Posterior cingulate gyrus (tissue), 11 donors: Measurements from ENCODE around the gene PDPR.
"Not testable (repeated sequence)": the region's sequence is repeated elsewhere in the genome, so short reads cannot be mapped to it uniquely, and the experiment has no call there.

ENCODE experiments used
- DNase-seq, 10 donors: peaks; one replicate each; pipeline versions ENCODE4 v3.0.0 to v3.0.0-alpha.2; 2020 to 2021; ENCODE audit warnings: mixed read lengths in 3 of 10
- intact Hi-C: fragments of 100-400 bp; cut with DNase I; formaldehyde crosslinking; loops from one replicate; pipeline ENCODE4 v1.15.1; 2023

PDPR gene

DNA sequence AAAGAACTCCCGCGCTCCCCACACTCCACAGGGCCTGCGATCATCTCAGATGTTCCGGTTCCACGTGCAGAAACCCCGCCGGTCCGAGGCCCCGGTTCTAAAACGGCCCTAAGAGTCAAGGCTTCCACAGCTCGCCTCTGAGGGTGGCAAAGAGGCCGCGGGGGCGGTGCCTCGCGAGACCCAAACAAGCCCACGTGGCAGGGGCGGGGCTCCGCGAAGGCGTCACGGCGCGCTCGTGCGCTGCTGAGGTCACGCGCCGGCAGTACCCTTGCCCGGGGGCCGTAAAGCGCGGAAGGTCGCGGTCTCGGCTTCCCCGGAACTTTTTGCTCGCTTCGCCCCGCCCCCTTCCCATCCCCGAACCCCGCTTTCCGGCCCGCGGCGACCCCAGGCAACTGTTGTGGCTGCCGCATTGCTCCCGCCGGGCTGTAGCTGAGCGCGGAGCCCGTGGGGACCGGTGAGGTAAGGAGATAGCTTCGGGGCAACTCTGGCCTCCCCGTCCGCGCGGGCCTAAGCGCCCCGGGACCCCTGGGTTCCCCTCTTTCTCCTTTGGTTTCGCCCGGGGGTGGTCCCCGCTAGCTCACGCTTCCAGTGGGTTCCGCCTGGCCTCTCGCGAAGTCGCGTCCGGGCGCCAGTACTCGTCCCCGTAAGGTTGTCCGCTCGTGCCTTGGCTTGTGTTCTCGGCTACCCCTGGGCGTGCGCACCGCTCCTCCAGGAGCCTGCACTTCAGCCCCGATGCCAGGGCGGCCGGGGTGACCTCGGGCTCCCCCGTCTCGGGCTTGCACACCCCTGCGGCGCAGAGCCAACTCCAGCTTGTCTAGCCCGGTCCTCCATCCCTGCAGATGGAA is at the start of gene PDPR:
Gene PDPR (plus strand): TSS at position 351 of the 845 bp plus-strand sequence. CDS start 6,161 bp downstream, outside the sequence.
- intact Hi-C loops, result loop anchor here (10.0 kb wide), 1 partner anchor 141 kb away; the partner anchor contains the start of gene EXOSC6
- peak; percentile 85 to 99 (median 92) for DNase-seq

GRCh38 chr16:70064841-70065370 is 49.2 kb upstream of the PDPR start:
- peak in 8 of 10 donors; percentile 11 to 87 (median 25) for DNase-seq
- intact Hi-C loops, result not testable (repeated sequence)

DNA sequence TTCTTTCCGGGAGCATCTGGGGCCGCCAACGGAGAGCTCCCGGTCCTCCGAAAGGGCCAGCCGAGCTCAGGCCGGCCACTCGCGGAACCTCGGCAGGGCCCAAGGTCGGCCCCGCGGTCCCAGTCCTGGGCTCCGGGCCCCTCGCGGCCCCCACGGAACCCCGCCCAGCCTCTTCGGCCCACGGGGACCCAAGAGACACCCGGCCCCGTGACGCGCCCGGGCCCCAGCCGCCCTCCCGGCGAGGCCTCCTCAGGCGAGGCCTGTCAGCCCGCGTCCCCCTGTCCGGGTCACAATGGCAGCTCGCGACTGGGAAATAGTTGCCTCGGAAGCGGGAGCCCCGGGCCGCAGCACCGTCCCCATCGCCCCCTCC is 48.8 kb upstream of the PDPR start:
- peak in 1 of 10 donors; percentile 82 for DNase-seq

GRCh38 chr16:70065746-70066658 is 48.1 kb upstream of the PDPR start:
- DNase-seq, result peak; percentile 71 to 96 (median 80)

More for the DNA sequence above, 48.8 kb upstream of the PDPR start:
- intact Hi-C loops, result not testable (repeated sequence)

DNA sequence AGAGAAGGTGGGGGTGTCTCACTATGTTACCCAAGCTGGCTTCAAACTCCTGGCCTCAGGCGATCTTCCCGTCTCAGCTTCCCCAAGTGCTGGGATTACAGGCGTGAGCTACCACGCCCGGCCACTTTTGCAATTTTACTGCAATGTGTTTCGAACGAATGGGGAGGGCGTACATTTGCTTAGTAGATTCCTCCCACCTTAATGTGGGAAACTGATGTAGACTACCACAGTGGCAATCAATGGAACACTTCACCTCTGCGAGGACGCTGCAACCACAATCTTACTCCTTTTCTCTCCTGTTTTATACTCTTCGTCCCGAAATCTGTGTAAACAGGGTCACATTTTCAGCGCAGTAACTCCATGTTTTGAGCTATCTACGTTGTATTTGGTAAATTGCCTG is 47.4 kb upstream of the PDPR start:
- DNase-seq, intact Hi-C loops: not testable (repeated sequence)

More at GRCh38 chr16:70065746-70066658, 48.1 kb upstream of the PDPR start:
- intact Hi-C loops, result not testable (repeated sequence)

GRCh38 chr16:70079081-70079480 is 35.1 kb upstream of the PDPR start:
- DNase-seq, intact Hi-C loops: not testable (repeated sequence)

GRCh38 chr16:70081219-70081618 is 32.9 kb upstream of the PDPR start:
- peak in 4 of 10 donors; percentile 31 to 77 (median 57) for DNase-seq

GRCh38 chr16:70083931-70084330 is 30.2 kb upstream of the PDPR start:
- DNase-seq, intact Hi-C loops: not testable (repeated sequence)

More at GRCh38 chr16:70081219-70081618, 32.9 kb upstream of the PDPR start:
- intact Hi-C loops, result not testable (repeated sequence)

GRCh38 chr16:70088160-70088559 is 26.0 kb upstream of the PDPR start:
- DNase-seq, intact Hi-C loops: not testable (repeated sequence)

GRCh38 chr16:70088877-70089276 is 25.3 kb upstream of the PDPR start:
- intact Hi-C loops, result not testable (repeated sequence)

DNA sequence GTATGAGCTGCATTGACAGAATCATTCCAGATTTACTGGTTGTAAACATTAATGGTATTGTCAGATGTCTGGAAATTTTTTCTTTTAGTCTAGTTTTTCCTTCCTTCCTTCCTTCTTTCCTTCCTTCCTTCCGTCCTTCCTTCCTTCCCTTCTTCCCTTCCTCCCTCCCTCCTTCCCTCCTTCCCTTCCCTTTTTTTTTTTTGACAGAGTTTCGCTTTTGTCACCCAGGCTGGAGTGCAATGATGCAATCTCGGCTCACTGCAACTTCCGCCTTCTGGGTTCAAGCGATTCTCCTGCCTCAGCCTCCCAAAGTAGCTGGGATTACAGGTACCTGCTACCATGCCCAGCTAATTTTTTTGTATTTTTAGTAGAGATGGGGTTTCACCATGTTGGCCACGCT is 24.8 kb upstream of the PDPR start:
- DNase-seq, intact Hi-C loops: not testable (repeated sequence)

More at GRCh38 chr16:70088877-70089276, 25.3 kb upstream of the PDPR start:
- not testable (repeated sequence) for DNase-seq

DNA sequence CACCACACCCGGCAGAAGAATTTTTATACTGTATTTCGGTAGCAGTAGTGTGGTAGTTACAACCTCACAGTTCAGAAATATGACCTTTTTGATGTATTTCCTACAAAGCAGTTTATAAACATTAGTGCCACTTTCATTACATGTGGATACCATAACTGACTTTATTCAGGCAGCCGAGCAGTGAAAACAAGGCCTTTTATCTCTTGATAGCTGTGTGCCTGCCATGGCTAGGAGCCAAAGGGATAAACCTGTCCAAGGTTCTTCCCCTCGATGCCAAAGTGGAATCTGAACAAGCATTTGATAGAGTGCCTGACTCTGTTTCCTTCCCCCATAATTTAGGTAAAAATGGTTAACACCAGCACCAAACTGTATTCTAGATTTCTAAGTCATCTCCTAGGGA is 23.0 kb upstream of the PDPR start:
- DNase-seq, intact Hi-C loops: not testable (repeated sequence)

DNA sequence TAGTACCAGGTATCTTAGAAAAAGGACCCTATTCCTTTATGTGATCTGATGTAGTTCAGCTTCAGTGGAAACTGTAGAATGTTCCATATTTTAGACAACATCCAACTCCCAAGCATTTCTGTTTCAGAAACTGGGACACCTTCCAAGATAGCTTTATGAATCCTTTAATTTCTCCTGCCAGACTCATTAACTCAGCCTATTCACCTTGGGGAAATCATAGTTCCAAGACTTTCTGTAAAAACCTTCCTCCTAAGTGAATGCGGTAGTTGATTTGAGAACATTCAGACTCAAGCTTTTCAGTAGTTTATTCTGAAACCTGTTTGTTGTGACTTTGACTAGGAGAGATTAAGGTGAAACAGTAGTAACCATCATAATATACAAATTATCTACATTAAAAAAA is 20.0 kb upstream of the PDPR start:
- intact Hi-C loops, DNase-seq: not testable (repeated sequence)

DNA sequence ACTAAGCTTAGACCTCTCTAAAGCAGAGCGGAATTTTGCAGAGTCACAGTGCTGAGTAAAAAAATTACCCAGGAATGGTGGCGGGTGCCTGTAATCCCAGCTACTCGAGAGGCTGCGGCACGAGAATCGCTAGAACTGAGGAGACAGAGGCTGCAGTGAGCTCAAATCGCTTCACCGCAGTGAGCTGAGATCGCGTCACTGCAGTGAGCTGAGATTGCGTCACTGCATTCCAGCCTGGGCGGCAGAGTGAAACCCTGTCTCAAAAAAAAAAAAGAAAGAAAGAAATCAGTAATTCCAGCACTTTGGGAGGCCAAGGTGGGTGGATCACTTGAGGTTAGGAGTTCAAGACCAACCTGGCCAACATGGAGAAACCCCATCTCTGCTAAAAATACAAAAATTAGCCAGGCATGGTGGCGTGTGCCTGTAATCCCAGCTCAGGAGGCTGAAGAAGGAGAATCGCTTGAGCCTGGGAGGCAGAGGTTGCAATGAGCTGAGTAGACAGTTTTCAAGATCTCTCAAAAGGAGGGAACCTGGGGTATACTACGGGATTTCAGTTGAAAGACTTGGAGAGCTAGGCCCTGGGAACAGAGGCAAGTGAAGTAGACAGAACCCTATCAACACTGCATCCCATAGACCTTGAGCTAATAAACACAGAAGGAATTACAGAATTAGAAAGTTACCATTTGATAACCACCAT is 4.4 kb upstream of the PDPR start:
- intact Hi-C loops, result loop anchor here (10.0 kb wide), 1 partner anchor 145 kb away; the partner anchor contains the start of gene EXOSC6
- not testable (repeated sequence) for DNase-seq

GRCh38 chr16:70112162-70112561 is 2.0 kb upstream of the PDPR start:
- not testable (repeated sequence) for DNase-seq
- intact Hi-C loops, result loop anchor here (10.0 kb wide), 1 partner anchor 143 kb away; the partner anchor contains the start of gene EXOSC6

- not testable (repeated sequence) for DNase-seq
- intact Hi-C loops, result loop anchor here (10.0 kb wide), 1 partner anchor 141 kb away; the partner anchor contains the start of gene EXOSC6
Observed at GRCh38 chr16:70113599-70113981, 542 bp upstream of the PDPR start.

DNA sequence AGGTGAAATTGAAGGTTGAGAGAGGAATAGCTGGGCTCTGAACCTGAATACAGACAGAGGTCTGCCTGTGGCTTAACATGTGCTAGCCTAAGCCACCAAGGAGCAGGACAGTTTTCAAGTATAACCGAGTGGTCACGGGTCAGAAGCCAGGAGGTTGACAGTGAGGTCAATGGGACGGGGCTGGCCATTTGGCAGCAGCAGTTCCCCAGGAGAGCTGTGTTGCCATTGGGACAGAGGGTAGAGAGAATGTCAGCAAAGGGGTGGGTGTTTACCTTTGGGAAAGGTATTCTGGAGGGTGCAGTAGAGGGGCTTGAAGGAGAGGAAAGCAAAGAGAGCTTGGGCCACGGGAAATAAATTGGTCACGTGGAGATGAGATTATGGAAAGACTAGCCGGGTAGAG is 4.2 kb downstream of the PDPR start:
- not testable (repeated sequence) for DNase-seq
- intact Hi-C loops, result loop anchor here (10.0 kb wide), 1 partner anchor 136 kb away; the partner anchor contains the start of gene EXOSC6

- not testable (repeated sequence) for DNase-seq
- intact Hi-C loops, result loop anchor here (10.0 kb wide), 1 partner anchor 136 kb away; the partner anchor contains the start of gene EXOSC6
Observed at GRCh38 chr16:70118776-70119175, 4.6 kb downstream of the PDPR start.

DNA sequence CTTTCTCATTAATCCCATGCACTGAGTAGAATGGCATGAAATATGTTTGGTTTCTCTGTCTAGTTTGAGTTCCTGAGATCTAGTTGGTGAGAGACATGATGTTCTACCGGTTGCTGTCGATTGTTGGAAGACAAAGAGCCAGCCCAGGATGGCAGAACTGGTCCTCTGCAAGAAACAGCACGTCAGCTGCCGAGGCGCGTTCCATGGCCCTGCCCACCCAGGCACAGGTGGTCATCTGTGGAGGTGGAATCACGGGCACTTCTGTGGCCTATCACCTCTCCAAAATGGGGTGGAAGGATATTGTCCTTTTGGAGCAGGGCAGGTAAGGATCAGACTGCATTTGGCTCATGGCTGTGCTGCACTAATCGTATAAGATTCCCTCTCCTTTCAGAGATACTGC is 6.3 kb downstream of the PDPR start:
- DNase-seq, intact Hi-C loops: not testable (repeated sequence)
